A673 (cell line): ENCODE results near the gene SKAP1.

Source experiments
- EZH2 ChIP-seq: fragments of 200-600 bp; sonication (generic); IDR thresholded peaks from 2 replicates; pipeline ENCODE4 v1.6.1; 2017; ENCODE audit warnings: borderline replicate concordance, low read depth, mild to moderate bottlenecking, mixed read lengths, antibody characterized with exemption, low read length; ENCODE audit not compliant: poor library complexity, severe bottlenecking
- TF ChIP-seq, protein P1 (sequence below): fragments of 300-800, 200-600 bp; sonication (generic); conservative IDR thresholded peaks from 2 replicates; pipeline ENCODE4 v1.5.1; 2017; ENCODE audit warnings: low read depth, mild to moderate bottlenecking, antibody characterized with exemption, low read length, moderate library complexity, mixed read lengths

DNA sequence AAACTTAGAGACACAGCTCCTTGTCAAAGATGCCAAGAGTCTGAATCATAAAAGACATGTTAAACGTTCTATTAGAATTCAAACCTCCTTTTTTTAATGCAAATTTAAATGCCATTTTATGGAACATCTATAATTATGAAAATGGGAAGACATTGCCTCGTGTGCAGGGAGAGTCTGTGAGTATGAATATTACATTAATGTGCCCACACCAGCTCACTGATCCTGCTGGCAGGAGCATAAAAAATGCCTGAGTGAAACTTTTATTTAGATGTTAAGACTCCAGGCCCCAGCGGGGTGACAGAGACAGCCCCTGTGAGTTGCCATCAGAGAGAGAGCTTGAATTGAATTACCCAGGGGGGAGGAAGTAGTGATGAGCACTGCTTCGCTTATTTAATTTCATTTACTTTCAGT is 237.7 kb downstream of the SKAP1 start:
- TF ChIP-seq, protein P1, sequence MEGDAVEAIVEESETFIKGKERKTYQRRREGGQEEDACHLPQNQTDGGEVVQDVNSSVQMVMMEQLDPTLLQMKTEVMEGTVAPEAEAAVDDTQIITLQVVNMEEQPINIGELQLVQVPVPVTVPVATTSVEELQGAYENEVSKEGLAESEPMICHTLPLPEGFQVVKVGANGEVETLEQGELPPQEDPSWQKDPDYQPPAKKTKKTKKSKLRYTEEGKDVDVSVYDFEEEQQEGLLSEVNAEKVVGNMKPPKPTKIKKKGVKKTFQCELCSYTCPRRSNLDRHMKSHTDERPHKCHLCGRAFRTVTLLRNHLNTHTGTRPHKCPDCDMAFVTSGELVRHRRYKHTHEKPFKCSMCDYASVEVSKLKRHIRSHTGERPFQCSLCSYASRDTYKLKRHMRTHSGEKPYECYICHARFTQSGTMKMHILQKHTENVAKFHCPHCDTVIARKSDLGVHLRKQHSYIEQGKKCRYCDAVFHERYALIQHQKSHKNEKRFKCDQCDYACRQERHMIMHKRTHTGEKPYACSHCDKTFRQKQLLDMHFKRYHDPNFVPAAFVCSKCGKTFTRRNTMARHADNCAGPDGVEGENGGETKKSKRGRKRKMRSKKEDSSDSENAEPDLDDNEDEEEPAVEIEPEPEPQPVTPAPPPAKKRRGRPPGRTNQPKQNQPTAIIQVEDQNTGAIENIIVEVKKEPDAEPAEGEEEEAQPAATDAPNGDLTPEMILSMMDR: no peak
- TF ChIP-seq EZH2: no peak
